Hematopoietic multipotent progenitor cell treated with erythropoietin and hydrocortisone succinate and interleukin-3 and kit ligand, for 4 days (in vitro differentiated cells): Measurements from ENCODE around the gene TMEM203.

Source experiments
- DNase-seq: peaks from one replicate; pipeline ENCODE4 v3.0.0-alpha.2; 2015

Gene TMEM203

GRCh38 chr9:137228968-137229896, 23.8 kb upstream of the TMEM203 start:
- no peak for DNase-seq

- DNase-seq = no peak
These were observed 23.1 kb upstream of the TMEM203 start for GRCh38 chr9:137228506-137228967.

- no peak for DNase-seq
These were observed 22.5 kb upstream of the TMEM203 start for GRCh38 chr9:137227853-137228505.

GRCh38 chr9:137227054-137227852, 21.8 kb upstream of the TMEM203 start, which contains the start of gene RNF224:
RNF224 (plus strand) TSS chr9:137227502; CDS start chr9:137228336, 834 bp downstream.
- peak; percentile 91 for DNase-seq

- DNase-seq = no peak
These were observed 21.0 kb upstream of the TMEM203 start for GRCh38 chr9:137226338-137227053.

- DNase-seq = no peak
These were observed 20.4 kb upstream of the TMEM203 start for GRCh38 chr9:137225699-137226331.

- no peak for DNase-seq
These were observed 19.6 kb upstream of the TMEM203 start, which contains the start of gene CYSRT1 for GRCh38 chr9:137224830-137225694. CYSRT1 (plus strand) TSS chr9:137225174; CDS start chr9:137225622, 448 bp downstream.

GRCh38 chr9:137223078-137223970, 17.9 kb upstream of the TMEM203 start:
- DNase-seq = peak; percentile 100

GRCh38 chr9:137222190-137223077, 17.0 kb upstream of the TMEM203 start, which contains the start of gene RNF208:
RNF208 (minus strand) TSS chr9:137222240; CDS start chr9:137221212, 1,028 bp downstream.
- peak; percentile 48 for DNase-seq

- no peak for DNase-seq
These were observed 16.2 kb upstream of the TMEM203 start for GRCh38 chr9:137221506-137222111.

- no peak for DNase-seq
These were observed 15.7 kb upstream of the TMEM203 start for GRCh38 chr9:137221095-137221505.

GRCh38 chr9:137220317-137221094, 15.1 kb upstream of the TMEM203 start:
- DNase-seq = no peak

GRCh38 chr9:137219757-137220316, 14.4 kb upstream of the TMEM203 start:
- DNase-seq = no peak

- DNase-seq = peak; percentile 88
These were observed 13.4 kb upstream of the TMEM203 start for GRCh38 chr9:137218754-137219271.

GRCh38 chr9:137218212-137218753, 12.8 kb upstream of the TMEM203 start:
- DNase-seq = no peak
